Heart left ventricle (tissue), 16 donors: Measurements from ENCODE around the gene CDK5R1. TPM values are rescaled to one million over a fixed set of nuclear protein-coding genes. Genes with fewer than 3 reads are reported as not detected.

Experiments
- ATAC-seq, 4 donors: fragments of 200-7000 bp; cut with Tn5 transposase; one replicate each; pipeline ENCODE4 v1.9.1; 2020 to 2022; ENCODE audit warnings: moderate library complexity in 4 of 4, mild to moderate bottlenecking in 3 of 4, moderate number of reproducible peaks in 1 of 4
- DNase-seq, 5 donors: peaks; one replicate each; pipeline ENCODE4 v3.0.0-alpha.2; 2020
- H3K27ac ChIP-seq, 12 donors: fragments of 200-600 bp; sonication (generic) in 4 of 12; one replicate each; pipeline versions ENCODE4 v1.5.0 to v1.8.0; 2016 to 2022; ENCODE audit warnings: mild to moderate bottlenecking in 2 of 12
- H3K27me3 ChIP-seq, 9 donors: fragments of 200-600 bp; sonication (generic) in 2 of 9; one replicate each; pipeline versions ENCODE4 v1.5.1 to v1.8.0; 2016 to 2022; ENCODE audit warnings: mild to moderate bottlenecking in 3 of 9
- H3K36me3 ChIP-seq, 9 donors: fragments of 200-600 bp; sonication (generic) in 2 of 9; one replicate each; pipeline versions ENCODE4 v1.5.0 to v1.8.0; 2018 to 2022; ENCODE audit warnings: mild to moderate bottlenecking in 2 of 9
- H3K4me1 ChIP-seq, 12 donors: fragments of 200-600 bp; sonication (generic) in 4 of 12; one replicate each; pipeline versions ENCODE4 v1.5.0 to v1.8.0; 2016 to 2022; ENCODE audit warnings: mild to moderate bottlenecking in 3 of 12
- H3K4me3 ChIP-seq, 12 donors: fragments of 200-600 bp; sonication (generic) in 4 of 12; one replicate each; pipeline versions ENCODE4 v1.5.0 to v1.8.0; 2017 to 2022; ENCODE audit warnings: mild to moderate bottlenecking in 9 of 12, moderate library complexity in 4 of 12
- H3K9me3 ChIP-seq, 12 donors: fragments of 200-600 bp; sonication (generic) in 4 of 12; one replicate each; pipeline versions ENCODE4 v1.5.0 to v1.8.0; 2016 to 2022; ENCODE audit warnings: mild to moderate bottlenecking in 1 of 12
- CTCF ChIP-seq, 12 donors: fragments of 200-600 bp; sonication (generic) in 4 of 12; IDR thresholded peaks; one replicate each; pipeline versions ENCODE4 v1.5.0 to v1.8.0; 2018 to 2022; ENCODE audit warnings: antibody characterized with exemption in 12 of 12, mild to moderate bottlenecking in 5 of 12
- POLR2A ChIP-seq, 2 donors: fragments of 450-650 bp; IDR thresholded peaks; one replicate each; pipeline ENCODE4 v1.6.1; 2017; ENCODE audit warnings: antibody characterized with exemption in 2 of 2, mild to moderate bottlenecking in 2 of 2, moderate library complexity in 2 of 2
- WGBS, 4 donors: extraction: QIAGEN DNeasy Blood & Tissue Kit in 2 of 4; methylation state at CpG; one replicate each; pipeline versions ENCODE4 v1.1.5 to v1.1.7; 2013 to 2018; 5-methylcytosine and 5-hydroxymethylcytosine counted together
- intact Hi-C, 10 donors: fragments of 100-400 bp; cut with DNase I; formaldehyde crosslinking; loops; one replicate each; pipeline versions ENCODE4 v1.11.1 to v1.14.2; 2022
- polyA plus RNA-seq, 2 donors: library from polyadenylated mRNA; stranded (reverse); fragments of 200-250 nt; gene quantifications; one replicate each; pipeline ENCODE4 v1.2.3, GENCODE V29; 2013
- total RNA-seq, 9 donors: library from RNA; depleted of rRNA in 2 of 9; stranded (reverse); fragments of >200 nt in 2 of 9; fragmentation: NEBNext Ultra II Directional in 3 of 9; extraction: Animal tissue kit (Norgen Biotek cat#: 25700) in 3 of 9; gene quantifications; one replicate each; pipeline versions ENCODE4 v1.1.0 to v1.2.4, GENCODE V29; 2016 to 2023
- donor health status: ischemic (EF 13 %, LVEDD 7.1; RV severe dilation, severe dysfunction).
- donor health status: healthy with polysubstance abuse.
- donor health status: DM: no; HTN: yes; CAD: no.
- donor health status: DM: no; HTN: no; CAD: no.
- donor health status: ischemic (EF 25% LVEDD 6.9; RV normal size, moderate dysfunction).
- donor health status: ischemic (EF 25% LVEDD 5.7; RV mildly dilated, moderate dysfunction).
- donor health status: healthy.
- donor health status: DM: yes; HTN: yes; CAD: no.
- donor health status: ischemic (EF 35%, LVEDD 5.7; RV mildly dilated, moderate dysfunction).
- donor health status: nonischemic (EF 11% LVEDD 7.7; RV severe dilation, severe dysfunction).
- donor health status: DM: yes; HTN: yes; CAD: no.
- donor health status: PGD.
- donor health status: ischemic (EF 29% LVEDD 5.4; RV normal size, mild dysfunction).
- donor health status: nonischemic (EF 23%, LVEDD 6.1; RV moderate dilation, normal function).

CDK5R1 gene
- total and polyA plus RNA-seq, 11 donors: 0.57 to 2.9 (median 1.5) TPM

- Histone ChIP-seq H3K4me1 (peaks cover 4 to 53% (median 26%) of the 10 kb centered on the region in 12 donors), H3K36me3 (peaks cover 0 to 2% (median 0%) of the 10 kb centered on the region in 9 donors), H3K27me3 (no peaks in the 10 kb centered on the region), H3K4me3 (peak overlapping the region in 2 of 12 donors; percentile 70 to 71), H3K9me3 (no peaks in the 10 kb centered on the region), H3K27ac (no peak overlapping the region)
- DNase-seq (no peak), ATAC-seq (no peak)
- 95 to 100% (median 96%) methylated on average over 12 to 16 of the region's 16 CpGs for WGBS, 4 donors
- intact Hi-C loops: loop anchor here in 7 of 10 donors (5.0 to 10.0 kb wide), 7 partner anchors 34 to 264 kb away; no protein-coding TSS in a partner anchor
- no peak for TF ChIP-seq CTCF (IDR thresholded peaks at IDR 0.05)
- no peak for TF ChIP-seq POLR2A (IDR thresholded peaks at IDR 0.05)
Observed at GRCh38 chr17:32488177-32488542, 1.4 kb downstream of the CDK5R1 start.

GRCh38 chr17:32488604-32489180, 1.9 kb downstream of the CDK5R1 start:
- TF ChIP-seq POLR2A (IDR thresholded peaks at IDR 0.05) (no peak), CTCF (IDR thresholded peaks at IDR 0.05) (no peak)
- Histone ChIP-seq H3K27me3 (no peaks in the 10 kb centered on the region), H3K4me3 (no peak overlapping the region), H3K4me1 (peaks cover 3 to 53% (median 21%) of the 10 kb centered on the region in 12 donors), H3K27ac (no peak overlapping the region), H3K9me3 (no peaks in the 10 kb centered on the region), H3K36me3 (peaks cover 0 to 2% (median 0%) of the 10 kb centered on the region in 9 donors)
- 95 to 98% (median 98%) methylated on average over 11 to 13 of the region's 13 CpGs for WGBS, 4 donors
- intact Hi-C loops: loop anchor here in 7 of 10 donors (5.0 to 10.0 kb wide), 7 partner anchors 34 to 264 kb away; no protein-coding TSS in a partner anchor
- DNase-seq (no peak), ATAC-seq (no peak)

- no peak for ATAC-seq
- intact Hi-C loops: loop anchor here in 8 of 10 donors (5.0 to 10.0 kb wide), 9 partner anchors 33 to 263 kb away; no protein-coding TSS in a partner anchor
- Histone ChIP-seq H3K27ac (no peak overlapping the region), H3K4me3 (no peak overlapping the region), H3K36me3 (peaks cover 0 to 5% (median 0%) of the 10 kb centered on the region in 9 donors), H3K9me3 (no peaks in the 10 kb centered on the region), H3K27me3 (no peaks in the 10 kb centered on the region), H3K4me1 (peaks cover 0 to 53% (median 17%) of the 10 kb centered on the region in 12 donors)
- TF ChIP-seq POLR2A (IDR thresholded peaks at IDR 0.05): no peak
- TF ChIP-seq CTCF (IDR thresholded peaks at IDR 0.05): no peak
- WGBS, 4 donors: 90 to 95% (median 91%) methylated on average over 8 to 10 of the region's 10 CpGs
- DNase-seq: no peak
Observed at GRCh38 chr17:32489320-32490100, 2.7 kb downstream of the CDK5R1 start.

- Histone ChIP-seq H3K27me3 (no peaks in the 10 kb centered on the region), H3K9me3 (no peaks in the 10 kb centered on the region), H3K36me3 (peaks cover 0 to 6% (median 0%) of the 10 kb centered on the region in 9 donors), H3K27ac (no peak overlapping the region), H3K4me1 (peaks cover 0 to 57% (median 18%) of the 10 kb centered on the region in 12 donors), H3K4me3 (no peak overlapping the region)
- no peak for ATAC-seq
- 78 to 86% (median 84%) methylated on average over 16 of the region's 16 CpGs for WGBS, 4 donors
- intact Hi-C loops: loop anchor here in 2 of 10 donors (10.0 kb wide), 2 partner anchors 105 to 125 kb away; no protein-coding TSS in a partner anchor
- DNase-seq: no peak
- TF ChIP-seq CTCF (IDR thresholded peaks at IDR 0.05) (no peak), POLR2A (IDR thresholded peaks at IDR 0.05) (no peak)
Observed at GRCh38 chr17:32490101-32490482, 3.3 kb downstream of the CDK5R1 start.
